Measurements from ENCODE around the gene RANBP1.

DNA sequence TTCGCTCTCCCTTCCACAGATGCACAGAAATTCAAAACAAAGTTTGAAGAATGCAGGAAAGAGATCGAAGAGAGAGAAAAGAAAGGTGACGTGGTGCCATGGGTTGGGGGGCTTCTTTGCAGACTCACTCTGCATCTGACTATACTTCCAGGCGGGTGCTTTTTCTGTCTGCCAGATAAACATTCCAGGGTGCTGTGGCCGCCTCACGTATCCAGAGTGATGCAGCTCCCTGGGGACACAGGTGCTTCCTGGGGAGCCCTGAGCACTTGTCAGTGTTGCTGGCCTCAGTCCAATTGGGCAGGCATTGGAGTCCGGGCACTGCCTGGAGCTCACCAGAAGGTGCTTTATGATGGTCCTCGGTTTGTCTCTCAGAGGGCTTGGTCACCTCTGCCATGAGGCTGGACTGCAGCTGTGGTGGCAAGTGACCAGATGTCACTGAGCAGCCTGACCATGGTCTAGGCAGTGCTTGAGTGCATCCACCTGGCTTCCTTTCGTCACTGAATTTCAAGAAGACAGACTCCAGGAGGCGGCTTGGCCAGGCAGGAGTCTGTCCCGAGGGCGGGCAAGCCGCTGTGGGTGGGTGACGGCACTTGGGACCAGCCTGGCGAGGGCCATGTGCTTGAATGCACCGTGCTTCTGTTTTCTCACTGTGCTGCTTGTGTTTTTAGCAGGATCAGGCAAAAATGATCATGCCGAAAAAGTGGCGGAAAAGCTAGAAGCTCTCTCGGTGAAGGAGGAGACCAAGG is 10.6 kb downstream of the RANBP1 start:
- TF ChIP-seq, protein P1, sequence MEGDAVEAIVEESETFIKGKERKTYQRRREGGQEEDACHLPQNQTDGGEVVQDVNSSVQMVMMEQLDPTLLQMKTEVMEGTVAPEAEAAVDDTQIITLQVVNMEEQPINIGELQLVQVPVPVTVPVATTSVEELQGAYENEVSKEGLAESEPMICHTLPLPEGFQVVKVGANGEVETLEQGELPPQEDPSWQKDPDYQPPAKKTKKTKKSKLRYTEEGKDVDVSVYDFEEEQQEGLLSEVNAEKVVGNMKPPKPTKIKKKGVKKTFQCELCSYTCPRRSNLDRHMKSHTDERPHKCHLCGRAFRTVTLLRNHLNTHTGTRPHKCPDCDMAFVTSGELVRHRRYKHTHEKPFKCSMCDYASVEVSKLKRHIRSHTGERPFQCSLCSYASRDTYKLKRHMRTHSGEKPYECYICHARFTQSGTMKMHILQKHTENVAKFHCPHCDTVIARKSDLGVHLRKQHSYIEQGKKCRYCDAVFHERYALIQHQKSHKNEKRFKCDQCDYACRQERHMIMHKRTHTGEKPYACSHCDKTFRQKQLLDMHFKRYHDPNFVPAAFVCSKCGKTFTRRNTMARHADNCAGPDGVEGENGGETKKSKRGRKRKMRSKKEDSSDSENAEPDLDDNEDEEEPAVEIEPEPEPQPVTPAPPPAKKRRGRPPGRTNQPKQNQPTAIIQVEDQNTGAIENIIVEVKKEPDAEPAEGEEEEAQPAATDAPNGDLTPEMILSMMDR (IDR thresholded peaks at IDR 0.05) = no peak
- TF ChIP-seq, protein P2, sequence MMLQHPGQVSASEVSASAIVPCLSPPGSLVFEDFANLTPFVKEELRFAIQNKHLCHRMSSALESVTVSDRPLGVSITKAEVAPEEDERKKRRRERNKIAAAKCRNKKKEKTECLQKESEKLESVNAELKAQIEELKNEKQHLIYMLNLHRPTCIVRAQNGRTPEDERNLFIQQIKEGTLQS (CRISPR knock-in tag; conservative IDR thresholded peaks at IDR 0.05) = no peak
- no peak for TF ChIP-seq NR2C2 (CRISPR knock-in tag; IDR thresholded peaks at IDR 0.05)
- TF ChIP-seq, protein P3, sequence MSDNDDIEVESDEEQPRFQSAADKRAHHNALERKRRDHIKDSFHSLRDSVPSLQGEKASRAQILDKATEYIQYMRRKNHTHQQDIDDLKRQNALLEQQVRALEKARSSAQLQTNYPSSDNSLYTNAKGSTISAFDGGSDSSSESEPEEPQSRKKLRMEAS (CRISPR knock-in tag; IDR thresholded peaks at IDR 0.05) = no peak
